ENCODE measurements around the gene C16orf96.

C16orf96 gene

GRCh38 chr16:4613636-4614570 is 57.8 kb downstream of the C16orf96 start:
- Histone ChIP-seq H3K4me2 (ENCODE audit: insufficient read depth, low read length, poor library complexity, severe bottlenecking) (peak overlapping the region; percentile 94), H3K9me3 (replicated peaks in 1 of 2; ENCODE audit: control insufficient read depth in 2 of 2, insufficient read depth in 1 of 2, low read depth in 1 of 2, low read length in 2 of 2) (no peaks in the 10 kb centered on the region), H3K27me3 (ENCODE audit: control insufficient read depth in 3 of 3, insufficient read depth in 3 of 3, low read depth in 1 of 3, low read length in 3 of 3) (peaks cover 0 to 6% (median 0%) of the 10 kb centered on the region in 3 experiments), H2BK5ac (ENCODE audit: low read length) (no peak overlapping the region), H2AFZ (ENCODE audit: low read length) (peak overlapping the region; percentile 94), H3K36me3 (replicated peaks in 1 of 2; ENCODE audit: control insufficient read depth in 2 of 2, insufficient read depth in 2 of 2, low read length in 2 of 2) (peaks cover 0 to 4% of the 10 kb centered on the region in 2 donors), H3K4ac (ENCODE audit: low read length) (no peak overlapping the region), H3K4me3 (ENCODE audit: low read length in 2 of 2) (peak overlapping the region; percentile 94 to 98), H2AK5ac (ENCODE audit: low read depth, low read length) (peak overlapping the region; percentile 56), H2BK120ac (ENCODE audit: low read depth, low read length) (no peak overlapping the region), H2BK15ac (ENCODE audit: low read length) (no peak overlapping the region), H2BK12ac (ENCODE audit: low read length) (no peak overlapping the region), H3K4me1 (ENCODE audit: control insufficient read depth in 2 of 2, insufficient read depth in 1 of 2, low read depth in 1 of 2, low read length in 2 of 2) (peaks cover 11 to 16% of the 10 kb centered on the region in 2 donors), H3K9ac (ENCODE audit: low read depth, low read length, poor library complexity) (peak overlapping the region; percentile 97), H3K14ac (ENCODE audit: low read length) (peak overlapping the region; percentile 99), H3K27ac (replicated peaks; ENCODE audit: low read length) (no peak overlapping the region), H3K18ac (ENCODE audit: low read length) (peak overlapping the region; percentile 15), H3K23ac (ENCODE audit: low read depth, low read length, poor library complexity) (peak overlapping the region; percentile 89), H4K8ac (ENCODE audit: low read depth, low read length) (peak overlapping the region; percentile 17), H4K91ac (ENCODE audit: low read depth, low read length, poor library complexity) (no peak overlapping the region), H3K79me1 (ENCODE audit: low read depth, low read length) (peaks cover 14% of the 10 kb centered on the region)
- WGBS, 2 donors (ENCODE audit: extremely low coverage in 2 of 2, insufficient read length in 2 of 2, insufficient replicate concordance in 1 of 2) = no CpG with 5 or more reads among the region's 92 CpGs
- no peak for DNase-seq (ENCODE audit: low spot score)

GRCh38 chr16:4614571-4615383 is 58.6 kb downstream of the C16orf96 start, which contains the start of gene UBALD1:
Gene UBALD1 (minus strand): TSS chr16:4614888. CDS start chr16:4614797, 91 bp downstream.
- H2AK5ac ChIP-seq (ENCODE audit: low read depth, low read length) = peak within 1 kb of the TSS; percentile 91
- H3K36me3 ChIP-seq (replicated peaks in 1 of 2; ENCODE audit: control insufficient read depth in 2 of 2, insufficient read depth in 2 of 2, low read length in 2 of 2) = no peaks in the 10 kb centered on the region
- peak within 1 kb of the TSS; percentile 54 for H2BK5ac ChIP-seq (ENCODE audit: low read length)
- peak within 1 kb of the TSS; percentile 52 for H3K27ac ChIP-seq (replicated peaks; ENCODE audit: low read length)
- no peaks in the 10 kb centered on the region for H3K9me3 ChIP-seq (replicated peaks in 1 of 2; ENCODE audit: control insufficient read depth in 2 of 2, insufficient read depth in 1 of 2, low read depth in 1 of 2, low read length in 2 of 2)
- peak within 1 kb of the TSS; percentile 97 for H3K9ac ChIP-seq (ENCODE audit: low read depth, low read length, poor library complexity)
- peaks cover 14% of the 10 kb centered on the region for H3K79me1 ChIP-seq (ENCODE audit: low read depth, low read length)
- DNase-seq (ENCODE audit: low spot score) = peak; percentile 76
- peak within 1 kb of the TSS; percentile 94 to 98 for H3K4me3 ChIP-seq (ENCODE audit: low read length in 2 of 2)
- peak within 1 kb of the TSS; percentile 99 for H3K14ac ChIP-seq (ENCODE audit: low read length)
- peak within 1 kb of the TSS; percentile 97 for H4K91ac ChIP-seq (ENCODE audit: low read depth, low read length, poor library complexity)
- H3K4me2 ChIP-seq (ENCODE audit: insufficient read depth, low read length, poor library complexity, severe bottlenecking) = peak within 1 kb of the TSS; percentile 94
- H3K4me1 ChIP-seq (ENCODE audit: control insufficient read depth in 2 of 2, insufficient read depth in 1 of 2, low read depth in 1 of 2, low read length in 2 of 2) = peaks cover 11 to 16% of the 10 kb centered on the region in 2 donors
- peak within 1 kb of the TSS; percentile 6 for H2BK120ac ChIP-seq (ENCODE audit: low read depth, low read length)
- H3K18ac ChIP-seq (ENCODE audit: low read length) = peak within 1 kb of the TSS; percentile 97
- no CpG with 5 or more reads among the region's 100 CpGs for WGBS, 2 donors (ENCODE audit: extremely low coverage in 2 of 2, insufficient read length in 2 of 2, insufficient replicate concordance in 1 of 2)
- no peak within 1 kb of the TSS for H3K4ac ChIP-seq (ENCODE audit: low read length)
- peak within 1 kb of the TSS; percentile 90 for H2BK15ac ChIP-seq (ENCODE audit: low read length)
- H2AFZ ChIP-seq (ENCODE audit: low read length) = peak within 1 kb of the TSS; percentile 94
- peaks cover 0 to 6% (median 0%) of the 10 kb centered on the region in 3 experiments for H3K27me3 ChIP-seq (ENCODE audit: control insufficient read depth in 3 of 3, insufficient read depth in 3 of 3, low read depth in 1 of 3, low read length in 3 of 3)
- H4K8ac ChIP-seq (ENCODE audit: low read depth, low read length) = peak within 1 kb of the TSS; percentile 86
- H3K23ac ChIP-seq (ENCODE audit: low read depth, low read length, poor library complexity) = peak within 1 kb of the TSS; percentile 100
- peak within 1 kb of the TSS; percentile 91 for H2BK12ac ChIP-seq (ENCODE audit: low read length)

GRCh38 chr16:4615384-4616046 is 59.4 kb downstream of the C16orf96 start:
- Histone ChIP-seq H3K9ac (ENCODE audit: low read depth, low read length, poor library complexity) (peak overlapping the region; percentile 78), H2BK12ac (ENCODE audit: low read length) (peak overlapping the region; percentile 91), H3K4me2 (ENCODE audit: insufficient read depth, low read length, poor library complexity, severe bottlenecking) (peak overlapping the region; percentile 21), H3K9me3 (replicated peaks in 1 of 2; ENCODE audit: control insufficient read depth in 2 of 2, insufficient read depth in 1 of 2, low read depth in 1 of 2, low read length in 2 of 2) (no peaks in the 10 kb centered on the region), H3K23ac (ENCODE audit: low read depth, low read length, poor library complexity) (peak overlapping the region; percentile 92), H2AFZ (ENCODE audit: low read length) (peak overlapping the region; percentile 94), H4K91ac (ENCODE audit: low read depth, low read length, poor library complexity) (no peak overlapping the region), H3K4me1 (ENCODE audit: control insufficient read depth in 2 of 2, insufficient read depth in 1 of 2, low read depth in 1 of 2, low read length in 2 of 2) (peaks cover 11 to 16% of the 10 kb centered on the region in 2 donors), H2AK5ac (ENCODE audit: low read depth, low read length) (peak overlapping the region; percentile 91), H2BK5ac (ENCODE audit: low read length) (peak overlapping the region; percentile 54), H3K4ac (ENCODE audit: low read length) (no peak overlapping the region), H3K18ac (ENCODE audit: low read length) (peak overlapping the region; percentile 97), H2BK15ac (ENCODE audit: low read length) (peak overlapping the region; percentile 90), H2BK120ac (ENCODE audit: low read depth, low read length) (peak overlapping the region; percentile 6), H4K8ac (ENCODE audit: low read depth, low read length) (peak overlapping the region; percentile 86), H3K4me3 (ENCODE audit: low read length in 2 of 2) (peak overlapping the region in 1 of 2 donors; percentile 94), H3K14ac (ENCODE audit: low read length) (peak overlapping the region; percentile 98), H3K27me3 (ENCODE audit: control insufficient read depth in 3 of 3, insufficient read depth in 3 of 3, low read depth in 1 of 3, low read length in 3 of 3) (peaks cover 0 to 6% (median 0%) of the 10 kb centered on the region in 3 experiments), H3K36me3 (replicated peaks in 1 of 2; ENCODE audit: control insufficient read depth in 2 of 2, insufficient read depth in 2 of 2, low read length in 2 of 2) (no peaks in the 10 kb centered on the region), H3K79me1 (ENCODE audit: low read depth, low read length) (peaks cover 14% of the 10 kb centered on the region), H3K27ac (replicated peaks; ENCODE audit: low read length) (peak overlapping the region; percentile 52)
- WGBS, 2 donors (ENCODE audit: extremely low coverage in 2 of 2, insufficient read length in 2 of 2, insufficient replicate concordance in 1 of 2) = no CpG with 5 or more reads among the region's 39 CpGs
- no peak for DNase-seq (ENCODE audit: low spot score)
